Ecto neural progenitor cell (in vitro differentiated cells): ENCODE data around the gene HSPG2.
A peak's percentile ranks its signal among the peaks of the same experiment; 100 is the strongest.
"Not testable (repeated sequence)": the region's sequence is repeated elsewhere in the genome, so short reads cannot be mapped to it uniquely, and the experiment has no call there.

Experiments used
- DNase-seq: peaks from one replicate; pipeline ENCODE4 v3.0.0-alpha.2; 2018; ENCODE audit warnings: low spot score

Gene HSPG2

DNA sequence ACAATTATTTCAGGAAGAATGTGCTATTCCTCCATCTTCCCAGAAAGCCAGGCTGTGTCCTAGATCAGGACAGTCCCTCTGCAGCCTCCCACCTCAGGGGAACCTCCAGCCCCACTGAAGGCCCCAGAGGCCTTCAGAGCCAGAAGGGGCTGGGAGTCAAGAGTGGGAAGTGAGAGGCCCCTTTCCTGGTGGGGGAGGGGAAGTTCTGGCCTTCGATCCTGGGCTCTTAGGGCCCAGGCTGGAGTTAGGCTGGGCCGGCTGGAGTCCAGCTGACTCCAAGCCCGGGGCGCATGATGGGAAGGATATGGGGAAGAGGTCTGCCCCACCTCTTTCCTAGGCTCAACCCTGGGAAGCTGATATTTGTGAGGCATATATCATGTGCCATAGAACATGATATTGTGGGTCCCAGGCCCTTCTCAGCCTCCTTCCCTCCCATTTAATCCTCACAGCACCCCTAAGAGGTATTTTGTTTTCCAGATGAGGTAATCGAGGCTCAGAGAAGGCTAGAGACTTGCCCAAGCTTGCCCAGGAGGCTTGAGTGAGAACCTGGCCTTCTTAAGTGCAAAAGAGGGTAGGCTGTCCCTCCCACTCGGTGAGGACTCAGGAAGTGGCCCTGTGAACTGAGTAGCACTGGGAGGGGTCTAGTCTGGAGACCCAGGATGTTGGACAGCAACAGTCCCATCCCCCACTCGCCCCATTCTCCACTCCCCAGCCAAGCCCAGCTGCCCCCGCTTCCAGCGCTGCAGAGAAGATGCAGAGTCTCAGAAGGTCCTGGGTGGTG is 18.6 kb upstream of the HSPG2 start:
- DNase-seq, result no peak

DNA sequence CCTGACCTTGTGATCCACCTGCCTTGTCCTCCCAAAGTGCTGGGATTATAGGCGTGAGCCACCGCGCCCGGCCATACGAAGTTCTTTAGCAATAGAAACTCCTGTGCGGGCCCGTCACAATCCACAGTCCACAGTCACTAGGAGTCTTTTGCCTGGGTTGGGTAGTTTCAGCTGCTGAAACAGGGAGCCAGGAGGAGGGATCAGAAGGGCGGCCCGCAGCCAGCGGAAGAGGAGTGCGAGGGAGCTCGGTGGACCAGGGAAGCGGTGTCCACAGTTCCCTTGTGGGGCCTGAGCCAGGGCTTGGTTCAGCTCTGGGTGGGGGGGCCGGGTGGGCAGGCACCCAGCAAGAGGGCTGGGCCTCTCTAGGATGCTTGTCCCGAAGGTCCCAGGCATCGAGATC is 17.9 kb upstream of the HSPG2 start:
- no peak for DNase-seq

DNA sequence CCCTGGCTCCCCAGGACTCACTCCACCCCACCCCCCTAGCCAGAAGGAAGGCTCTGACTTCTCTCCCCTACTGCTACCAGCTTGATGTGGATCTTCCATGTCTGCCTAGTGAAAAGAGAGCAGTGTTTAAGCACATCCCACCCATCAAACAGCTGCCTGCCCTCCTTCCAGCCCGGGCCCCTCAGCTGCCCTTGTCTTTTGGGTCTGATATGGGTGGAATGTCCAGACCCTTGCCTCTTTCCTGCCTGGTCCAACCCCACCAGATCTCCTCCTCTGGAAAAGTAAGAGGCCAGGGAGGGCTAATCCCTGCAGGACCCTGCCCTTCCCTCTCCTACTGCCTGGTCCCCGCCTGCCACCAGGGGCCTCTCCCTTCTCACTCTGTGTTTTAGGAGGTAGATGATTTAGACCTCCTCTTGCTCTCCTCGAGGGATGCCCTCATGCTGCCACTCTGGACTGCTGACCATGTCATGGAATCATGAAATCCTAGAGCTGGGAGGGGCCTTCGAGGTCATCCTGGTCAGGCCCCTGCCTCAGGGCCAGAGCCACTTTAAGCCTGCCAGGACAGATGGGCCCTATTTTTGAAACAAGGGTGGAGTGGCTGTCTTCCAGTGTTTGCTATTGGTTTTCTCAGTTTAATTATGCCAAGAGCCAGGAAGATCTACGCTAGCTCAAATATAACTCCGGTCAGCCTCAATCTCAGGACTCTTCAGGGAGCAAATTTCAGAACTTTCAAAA is 15.8 kb upstream of the HSPG2 start:
- DNase-seq, result no peak

DNA sequence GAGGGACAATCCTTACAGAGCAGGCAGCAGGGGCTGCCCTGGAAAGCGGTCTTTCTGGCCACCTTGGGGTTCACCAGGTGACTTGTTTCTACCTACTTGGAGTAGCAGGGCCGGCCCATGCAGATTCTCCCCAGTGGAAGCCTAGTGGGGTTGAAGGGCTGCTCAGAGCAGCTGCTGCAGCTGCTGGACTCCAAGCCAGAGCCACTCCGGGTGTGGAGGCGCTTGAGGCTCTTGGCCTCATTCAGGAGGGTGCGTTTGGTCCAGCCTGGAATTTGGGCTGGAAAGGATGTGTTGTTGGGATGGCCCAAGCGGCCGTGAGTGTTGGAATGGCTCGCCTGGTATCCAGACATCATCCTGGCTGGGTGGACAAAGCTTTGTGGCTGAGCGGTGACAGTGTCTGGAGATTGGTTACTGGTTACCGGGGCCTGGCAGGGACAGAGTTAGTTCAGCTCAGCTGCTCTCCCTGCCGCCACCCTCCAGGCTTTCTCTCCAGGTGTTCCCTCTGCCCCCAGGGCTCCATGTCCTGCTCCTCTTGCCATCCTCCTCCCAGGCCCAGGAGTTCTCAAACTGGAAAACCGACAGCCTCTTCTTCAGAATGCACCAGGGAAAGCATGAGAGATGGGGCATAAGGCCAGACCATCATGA is 14.2 kb upstream of the HSPG2 start:
- no peak for DNase-seq

DNA sequence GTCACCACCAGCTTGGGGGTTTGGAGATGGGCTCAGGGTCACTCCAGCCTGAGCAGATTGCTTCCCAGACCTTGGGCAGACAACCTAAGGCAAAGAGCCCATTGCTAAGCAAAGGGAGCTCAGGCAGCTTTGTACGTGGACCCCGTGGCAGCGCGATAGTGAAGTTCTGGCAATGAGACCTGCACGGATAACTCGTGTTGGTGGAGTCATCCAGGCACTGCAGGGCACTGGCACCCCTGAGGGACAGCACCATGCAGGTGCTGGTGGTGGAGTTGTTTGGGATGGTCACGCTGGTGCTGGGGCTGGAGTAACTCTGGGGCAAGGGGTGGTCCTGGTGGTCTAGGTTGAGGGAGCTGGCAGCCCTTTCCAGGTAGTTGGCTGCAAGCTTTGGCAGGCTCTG is 13.6 kb upstream of the HSPG2 start:
- DNase-seq, result no peak

DNA sequence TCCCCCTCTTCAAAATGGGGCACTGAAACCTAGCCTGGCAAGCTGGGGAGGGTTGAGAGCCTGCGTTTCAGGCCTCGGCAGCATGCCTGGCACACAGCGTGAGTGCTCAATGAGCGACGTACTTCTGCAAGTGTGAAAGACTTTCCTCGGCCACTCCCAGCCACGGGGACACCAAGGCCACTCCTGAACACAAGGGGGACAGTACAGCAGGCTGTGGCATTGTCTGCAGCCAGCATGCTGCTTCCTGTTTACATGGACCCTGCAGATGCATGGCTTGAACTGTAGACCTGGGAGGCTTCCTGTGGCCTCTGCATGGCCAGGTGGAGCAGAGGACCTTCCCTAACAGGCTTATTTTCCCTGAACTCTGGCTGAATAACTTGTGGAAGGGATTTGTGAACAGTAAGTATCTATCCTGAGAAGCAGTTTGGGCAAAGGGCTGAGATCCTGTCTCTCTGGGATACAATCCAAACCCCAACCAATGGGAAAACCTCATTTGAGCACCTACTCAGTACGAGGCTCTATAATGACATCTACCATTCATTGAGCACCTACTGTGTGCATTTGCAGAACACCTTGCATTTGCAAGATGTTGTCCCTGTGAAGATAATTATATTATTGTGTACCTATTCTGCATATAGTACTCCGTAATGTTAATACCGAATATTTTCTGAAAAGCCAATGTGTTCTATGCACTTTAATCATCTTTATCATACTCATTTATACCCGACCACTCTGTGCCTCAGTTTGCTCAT is 9.9 kb upstream of the HSPG2 start:
- DNase-seq, result no peak

DNA sequence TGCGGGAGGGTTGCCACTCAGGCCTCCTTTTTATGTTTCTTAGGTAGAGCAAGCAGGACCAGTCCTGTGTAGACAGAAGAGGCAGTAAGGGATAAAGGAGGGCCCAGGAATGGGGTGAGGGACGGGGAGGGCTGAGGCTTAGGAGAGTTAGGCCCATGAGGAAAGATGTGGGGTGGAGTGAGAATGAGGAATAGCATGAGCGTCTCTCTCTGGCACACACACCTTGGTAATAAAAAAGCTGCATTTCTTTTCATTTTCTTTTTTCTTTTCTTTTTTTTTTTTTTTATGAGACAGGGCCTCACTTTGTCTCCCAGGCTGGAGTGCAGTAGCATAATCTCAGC is 7.6 kb upstream of the HSPG2 start:
- DNase-seq, result no peak

DNA sequence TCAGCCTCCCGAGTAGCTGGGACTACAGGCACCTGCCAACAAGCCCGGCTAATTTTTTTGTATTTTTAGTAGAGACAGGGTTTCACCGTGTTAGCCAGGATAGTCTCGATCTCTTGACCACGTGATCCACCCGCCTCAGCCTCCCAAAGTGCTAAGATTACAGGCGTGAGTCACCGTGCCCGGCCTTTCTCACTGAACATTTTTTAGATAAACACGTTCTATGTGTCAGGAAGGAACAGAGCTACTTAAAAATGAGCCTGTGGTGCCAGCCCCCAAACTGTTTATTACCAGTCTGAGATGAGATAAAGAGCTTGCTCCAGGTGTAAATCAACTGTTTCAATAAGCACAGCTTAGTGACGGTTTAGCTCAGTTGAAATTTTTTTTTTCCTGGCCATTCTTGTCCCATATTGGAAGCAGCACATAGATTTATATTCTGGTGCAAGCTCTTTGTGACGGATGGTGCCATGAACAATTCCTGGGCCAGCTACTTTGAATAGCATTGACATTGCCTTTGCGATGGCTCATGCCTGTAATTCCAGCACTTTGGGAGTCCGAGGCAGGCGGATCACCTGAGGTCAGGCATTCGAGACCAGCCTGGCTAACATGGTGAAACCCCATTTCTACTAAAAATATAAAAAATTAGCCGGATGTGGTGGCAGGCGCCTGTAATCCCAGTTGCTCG is 6.0 kb upstream of the HSPG2 start:
- DNase-seq, result not testable (repeated sequence)

DNA sequence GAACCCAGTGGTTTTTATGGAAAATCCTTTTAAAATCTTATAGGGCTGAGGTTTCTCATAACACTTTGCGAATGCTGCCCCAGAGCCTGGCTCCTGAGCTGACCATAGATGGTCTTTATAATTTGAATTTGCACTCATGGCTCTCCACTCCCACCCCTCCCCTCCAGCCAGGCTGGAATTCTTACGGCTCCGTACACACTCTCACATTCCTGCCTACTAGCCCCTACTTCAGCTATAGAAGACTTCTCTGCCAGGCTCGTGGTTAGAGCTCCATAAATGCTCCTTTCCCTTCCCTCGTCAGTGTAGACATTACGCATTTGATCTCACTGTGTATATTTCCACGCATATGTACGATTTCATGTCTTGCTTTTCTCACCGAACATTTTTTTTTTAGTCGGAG is 5.4 kb upstream of the HSPG2 start:
- no peak for DNase-seq

DNA sequence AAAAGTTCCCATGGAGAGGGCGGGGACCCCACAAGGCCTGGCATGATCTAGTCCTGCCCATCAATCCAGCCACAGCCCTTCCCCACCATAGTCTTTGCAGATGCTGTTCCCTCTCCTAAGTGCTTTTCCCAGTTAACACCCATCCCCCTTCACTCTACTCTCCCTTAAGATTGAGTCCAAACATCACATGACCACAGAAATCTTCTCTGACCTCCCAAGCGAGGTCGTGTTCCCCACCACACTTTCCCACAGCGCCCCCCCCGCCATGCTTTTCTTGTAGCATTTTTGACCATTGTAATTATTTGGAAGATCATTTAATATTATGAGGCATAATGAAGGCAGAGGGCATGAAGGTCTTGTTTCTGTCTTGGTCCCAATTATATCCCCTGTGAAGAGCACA is 4.3 kb upstream of the HSPG2 start:
- no peak for DNase-seq

DNA sequence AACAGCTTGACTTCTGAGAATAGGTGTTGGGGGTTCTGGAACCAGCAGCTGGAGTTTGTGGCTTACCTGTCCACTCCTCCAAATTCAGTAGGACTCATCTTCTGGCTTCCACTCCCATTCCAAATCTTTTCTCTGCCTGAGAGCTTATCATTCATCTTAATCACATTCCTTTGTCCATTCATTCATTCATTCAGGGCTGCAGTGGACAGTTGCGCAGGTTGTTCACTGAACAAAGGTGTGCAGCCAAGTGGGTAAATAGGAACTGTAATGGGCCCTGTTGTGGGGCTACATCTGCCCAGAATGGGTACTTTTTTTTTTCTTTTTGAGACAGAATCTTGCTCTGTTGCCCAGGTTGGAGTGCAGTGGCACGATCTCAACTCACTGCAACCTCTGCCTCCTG is 3.4 kb upstream of the HSPG2 start:
- no peak for DNase-seq

DNA sequence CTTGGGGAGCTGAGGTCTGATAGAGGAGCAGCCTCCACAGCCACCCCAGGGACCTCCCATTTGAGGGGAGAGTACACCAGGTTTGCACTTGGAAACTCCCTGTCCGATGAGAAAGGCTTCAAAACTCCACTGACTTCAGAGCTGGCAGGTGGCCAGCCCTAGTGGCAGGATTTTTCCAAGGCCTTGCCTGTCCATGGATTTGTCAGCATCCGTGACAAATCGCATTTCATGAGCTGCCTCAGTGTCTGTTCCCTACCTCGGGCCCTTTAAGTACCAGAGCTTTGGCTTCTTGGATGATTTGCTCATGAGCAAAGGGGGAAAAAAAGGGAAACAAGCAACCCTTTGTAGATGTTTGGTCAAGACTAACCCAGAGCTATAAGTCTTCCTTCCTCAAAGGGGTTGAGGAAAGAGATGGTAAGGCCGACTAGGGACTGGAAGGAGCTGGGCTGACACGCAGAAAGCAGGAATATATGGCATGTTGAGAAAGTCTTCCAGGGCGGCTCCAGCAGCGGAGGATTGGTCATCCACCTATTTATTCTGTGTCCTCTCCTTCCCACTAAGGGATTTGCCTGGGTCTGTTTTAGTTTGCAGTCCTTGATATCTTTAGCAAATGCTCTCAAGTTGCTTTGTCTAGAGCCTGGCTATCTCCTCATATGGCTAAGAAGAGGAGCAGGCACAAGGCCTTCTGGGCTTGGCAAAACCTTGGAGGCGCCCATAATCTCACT is 2.7 kb upstream of the HSPG2 start:
- DNase-seq, result no peak

DNA sequence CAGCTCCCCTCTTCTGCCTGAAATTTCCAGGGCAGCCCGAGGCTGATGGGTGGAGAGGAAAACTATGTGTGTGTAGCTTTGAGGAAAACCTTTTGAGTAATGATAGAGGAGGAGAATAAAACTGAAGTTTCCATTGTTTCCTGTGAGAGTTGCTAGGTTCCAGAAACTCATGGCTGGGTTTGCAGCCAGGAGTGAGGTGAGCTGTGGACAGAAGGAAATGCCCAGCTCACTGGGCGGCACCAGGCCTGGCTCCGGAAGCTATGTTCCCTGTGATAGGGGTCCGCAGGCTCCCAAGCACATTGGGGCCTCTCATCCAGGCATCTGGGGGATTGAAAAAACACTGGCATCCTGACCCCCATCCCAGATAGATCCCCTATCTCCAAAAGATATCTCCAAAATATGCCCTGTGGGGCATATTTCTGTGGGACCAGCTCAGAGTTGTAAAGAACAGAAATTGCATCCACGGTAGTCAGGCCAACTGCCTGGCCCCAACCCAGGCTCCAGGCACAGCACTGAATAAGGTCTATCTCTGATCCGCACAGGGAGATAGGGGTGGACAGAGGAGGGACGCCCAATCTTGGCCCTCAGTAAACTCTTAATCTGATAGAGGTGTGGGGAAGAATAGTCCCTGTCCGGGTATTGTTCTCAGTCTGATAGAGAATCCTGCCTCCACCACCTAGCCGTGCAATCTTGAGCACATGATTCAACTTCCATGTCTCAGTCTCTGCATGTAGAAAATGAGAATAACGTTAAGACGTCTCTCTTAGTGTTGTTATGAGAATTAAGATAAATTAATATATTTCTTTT is 1.8 kb upstream of the HSPG2 start:
- no peak for DNase-seq

DNA sequence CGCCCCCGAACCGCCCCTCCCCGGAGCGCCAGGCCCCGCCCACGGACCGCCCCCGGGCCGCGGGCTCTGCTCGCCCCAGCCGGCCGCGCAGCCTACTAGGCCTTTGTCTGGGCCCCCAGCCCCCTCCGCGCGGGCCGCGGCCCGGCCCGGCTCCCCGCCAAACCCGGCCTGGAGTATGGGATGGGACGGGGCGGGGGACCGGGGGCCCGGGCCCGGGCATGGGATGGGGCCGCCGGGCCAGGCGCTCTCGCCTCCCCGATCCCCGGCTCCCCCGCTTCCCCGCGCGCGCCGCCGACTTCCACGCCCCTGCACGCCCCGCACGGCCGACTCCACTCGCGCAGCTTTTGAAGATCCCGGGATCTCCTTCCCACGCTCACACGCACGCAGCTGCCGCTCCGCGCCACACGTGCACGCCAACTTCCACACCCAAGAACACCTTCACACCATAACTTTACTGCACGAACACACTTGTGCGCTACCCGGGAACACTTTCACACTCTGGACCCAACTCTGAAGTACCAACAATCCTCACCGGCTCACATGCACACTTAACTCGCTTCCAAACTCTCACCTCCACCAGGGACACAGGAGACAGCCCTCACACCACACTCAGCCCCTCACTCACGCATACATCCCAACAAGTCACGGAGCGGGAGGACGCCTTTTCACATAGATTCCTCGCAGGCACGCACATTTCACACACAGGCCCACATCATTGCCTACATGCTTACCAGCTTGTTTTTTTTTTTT is 437 bp upstream of the HSPG2 start:
- DNase-seq, result peak; percentile 92

DNA sequence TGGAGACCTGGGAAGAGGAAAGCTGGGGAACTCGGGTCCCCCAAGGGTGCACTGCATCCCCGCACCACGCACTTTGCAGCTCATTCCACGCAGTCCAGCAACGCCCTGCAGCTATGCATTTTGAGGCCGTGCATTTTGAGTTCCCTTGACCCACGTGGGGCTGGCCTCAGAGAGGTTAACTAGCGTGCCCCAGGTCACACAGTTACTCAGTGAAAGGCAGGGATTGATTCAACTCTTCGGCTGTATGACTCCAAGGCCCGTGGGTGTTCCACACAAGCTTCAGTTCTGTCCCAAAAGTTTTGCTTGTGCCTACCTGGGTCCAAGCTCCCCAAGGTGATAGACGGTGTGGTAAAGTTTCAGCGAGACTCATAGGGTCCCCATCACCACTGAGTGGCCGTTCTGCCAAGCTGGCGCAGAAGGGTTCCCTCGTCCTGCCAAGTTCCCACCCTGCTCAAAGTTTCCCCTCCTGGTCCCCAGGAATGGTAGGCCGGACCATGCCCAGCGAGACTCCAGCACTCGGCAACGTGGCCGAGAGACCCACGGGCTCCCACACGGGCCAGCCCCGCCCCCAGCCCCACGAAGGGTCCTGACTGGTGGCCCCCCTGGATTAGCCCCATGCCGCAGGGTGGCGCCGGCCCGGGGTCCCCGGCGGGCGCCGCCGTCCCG is 611 bp downstream of the HSPG2 start:
- no peak for DNase-seq

DNA sequence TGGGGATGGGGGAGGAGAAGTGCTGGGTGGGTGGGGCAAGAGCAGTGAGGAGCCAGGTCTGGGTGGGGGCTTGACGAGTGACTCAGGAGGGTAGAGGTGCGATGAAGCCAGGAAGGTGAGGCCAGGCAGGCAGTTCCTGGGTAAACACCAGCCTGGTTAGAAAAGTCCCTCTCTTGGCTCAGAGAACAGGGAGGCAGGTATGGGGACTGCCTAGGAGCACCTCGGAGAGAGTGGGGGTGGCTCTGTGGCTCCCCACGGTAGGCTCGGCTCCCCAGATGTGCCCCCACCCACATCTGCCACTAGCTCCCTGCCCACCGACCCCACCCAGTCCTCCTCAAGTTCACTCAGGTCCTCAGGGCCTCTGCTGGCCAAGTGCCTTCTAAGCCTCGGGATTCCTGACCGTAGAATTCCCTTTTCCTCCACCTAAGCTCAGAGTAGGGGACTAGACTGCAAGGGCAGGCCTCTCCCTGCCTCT is 1.2 kb downstream of the HSPG2 start:
- DNase-seq, result no peak

DNA sequence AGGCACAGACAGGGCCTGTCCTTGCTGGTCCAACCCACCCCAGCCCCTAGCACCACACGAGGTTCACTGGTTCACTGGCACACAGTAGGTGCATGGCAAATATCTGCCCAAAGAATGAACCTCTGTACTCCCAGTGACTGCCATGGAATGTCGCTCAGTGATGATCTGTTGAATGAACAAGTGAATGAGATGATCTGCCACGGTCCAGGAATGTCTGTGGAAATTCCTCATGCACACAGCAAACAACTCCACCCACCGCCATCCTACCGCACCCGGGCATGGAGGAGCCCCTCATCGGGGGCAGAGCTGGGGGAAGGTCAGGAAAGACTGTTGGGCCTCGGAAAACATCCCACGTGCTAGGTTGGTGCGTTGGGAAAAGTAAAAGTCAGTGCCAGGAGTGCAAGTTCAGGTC is 1.7 kb downstream of the HSPG2 start:
- no peak for DNase-seq

DNA sequence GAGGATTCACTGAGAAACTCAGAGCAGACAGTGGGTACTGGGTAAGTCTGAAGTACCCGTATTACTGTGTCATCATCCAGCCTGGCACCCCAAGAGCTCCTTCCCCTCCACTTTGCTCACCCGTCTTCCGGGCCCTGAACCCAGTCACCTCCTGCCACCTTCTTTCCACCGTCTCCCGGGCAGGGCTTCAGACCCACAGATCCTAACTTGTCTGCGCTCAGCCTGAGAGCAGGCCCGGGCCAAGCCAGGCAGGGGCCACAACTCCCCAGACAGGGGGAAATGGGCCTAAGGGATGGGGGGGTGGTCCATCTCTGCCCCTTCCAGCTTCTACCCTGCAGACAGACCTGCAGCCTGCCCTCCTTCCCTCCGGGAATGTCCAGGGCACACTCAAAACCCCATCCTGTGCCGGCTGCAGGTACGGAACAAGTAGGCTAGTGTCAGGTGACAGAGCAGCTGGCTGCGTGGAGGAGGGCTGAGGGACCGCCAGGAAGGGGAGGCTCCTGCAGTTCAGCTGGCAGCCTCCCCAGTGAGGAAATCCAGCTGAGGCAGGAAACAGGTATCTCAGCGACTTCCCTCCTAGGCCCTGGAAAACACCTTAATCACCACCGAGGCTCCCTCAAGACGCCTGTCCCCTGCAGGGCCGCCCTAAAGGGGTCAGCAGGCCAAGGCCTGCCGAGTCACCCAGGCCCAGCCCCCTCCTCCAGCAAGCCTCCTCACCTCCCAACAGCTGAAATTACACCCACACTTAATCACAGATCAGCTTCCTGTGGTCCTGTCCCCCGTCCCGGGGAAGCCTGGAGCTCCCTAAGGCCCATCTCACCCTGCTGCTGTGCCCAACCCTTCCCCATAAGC is 3.5 kb downstream of the HSPG2 start:
- DNase-seq, result no peak
